Right cardiac atrium (tissue), 5 donors: ENCODE measurements around the gene TMC4. TPM values are rescaled to one million over a fixed set of nuclear protein-coding genes. Genes with fewer than 3 reads are reported as not detected.

Experiments used
- ATAC-seq, 2 donors: fragments of 200-7000 bp; cut with Tn5 transposase; one replicate each; pipeline versions ENCODE4 v1.8.0 to v1.9.1; 2020; ENCODE audit warnings: moderate library complexity in 2 of 2, mild to moderate bottlenecking in 1 of 2
- DNase-seq, 3 donors: peaks; one replicate each; pipeline ENCODE4 v3.0.0-alpha.2; 2020
- H3K27ac ChIP-seq: one replicate; pipeline ENCODE4 v1.5.1; 2013; ENCODE audit warnings: mild to moderate bottlenecking, low read length, control low read depth, moderate library complexity
- H3K27me3 ChIP-seq: one replicate; pipeline ENCODE4 v1.6.1; 2013; ENCODE audit not compliant: control insufficient read depth, insufficient read depth
- H3K4me1 ChIP-seq: one replicate; pipeline ENCODE4 v1.6.1; 2013; ENCODE audit warnings: low read length; ENCODE audit not compliant: control insufficient read depth, insufficient read depth
- H3K4me3 ChIP-seq: one replicate; pipeline ENCODE4 v1.5.1; 2013; ENCODE audit warnings: low read length, control low read depth
- H3K9me3 ChIP-seq: one replicate; pipeline ENCODE4 v1.6.1; 2013; ENCODE audit warnings: low read length; ENCODE audit not compliant: control insufficient read depth
- WGBS: extraction: QIAGEN DNeasy Blood & Tissue Kit; methylation state at CpG from one replicate; pipeline ENCODE4 v1.1.7; 2013; 5-methylcytosine and 5-hydroxymethylcytosine counted together
- intact Hi-C, 4 donors: fragments of 100-400 bp; cut with DNase I; formaldehyde crosslinking; loops; one replicate each; pipeline versions ENCODE4 v1.11.0 to v1.14.0; 2022 to 2023
- polyA plus RNA-seq: library from polyadenylated mRNA; stranded (reverse); fragments of 200-250 nt; gene quantifications from one replicate; pipeline ENCODE4 v1.2.3, GENCODE V29; 2013
- total RNA-seq, 4 donors: library from RNA; stranded (reverse); fragmentation: NEBNext Ultra II Directional; extraction: Animal tissue kit (Norgen Biotek cat#: 25700); gene quantifications; one replicate each; pipeline ENCODE4 v1.2.1, GENCODE V29; 2021
- donor health status: healthy with polysubstance abuse.
- donor health status: DM: no; HTN: yes; CAD: no.
- donor health status: DM: no; HTN: no; CAD: no.
- donor health status: DM: no; HTN: yes; CAD: no; lungs with severe emphysema.
- donor health status: DM: yes; HTN: yes; CAD: no.

TMC4 gene
- total and polyA plus RNA-seq, 5 donors, result 1.0 to 3.8 (median 2.3) TPM

DNA sequence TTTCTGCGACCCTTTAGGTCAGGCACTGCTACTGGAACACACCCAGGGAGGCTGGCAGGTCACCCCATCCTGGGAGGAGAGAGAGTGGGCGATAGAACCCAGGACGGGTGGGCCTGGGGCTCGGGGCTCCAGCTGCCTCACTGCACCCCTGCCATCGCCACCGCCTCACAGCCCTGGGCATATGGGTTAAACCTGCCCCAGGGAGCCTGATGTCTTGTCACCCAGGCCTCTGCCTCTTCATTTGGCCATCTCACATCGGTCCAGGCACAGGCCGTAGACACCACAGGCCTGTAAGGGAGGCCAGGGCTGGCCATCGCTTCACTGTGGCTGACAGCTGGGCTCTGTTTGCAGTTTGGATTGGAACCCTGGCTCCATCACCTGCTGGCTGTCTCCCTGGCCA, 47.2 kb downstream of the TMC4 start:
- DNase-seq (peak in 1 of 3 donors; percentile 32), ATAC-seq (no peak)
- WGBS, result 91% methylated on average over 9 of the region's 9 CpGs
- no peaks in the 10 kb centered on the region for H3K9me3 ChIP-seq
- intact Hi-C loops, result no loop called here
- H3K27me3 ChIP-seq, result no peaks in the 10 kb centered on the region
- no peak overlapping the region for H3K4me3 ChIP-seq
- no peaks in the 10 kb centered on the region for H3K4me1 ChIP-seq
- no peak overlapping the region for H3K27ac ChIP-seq

DNA sequence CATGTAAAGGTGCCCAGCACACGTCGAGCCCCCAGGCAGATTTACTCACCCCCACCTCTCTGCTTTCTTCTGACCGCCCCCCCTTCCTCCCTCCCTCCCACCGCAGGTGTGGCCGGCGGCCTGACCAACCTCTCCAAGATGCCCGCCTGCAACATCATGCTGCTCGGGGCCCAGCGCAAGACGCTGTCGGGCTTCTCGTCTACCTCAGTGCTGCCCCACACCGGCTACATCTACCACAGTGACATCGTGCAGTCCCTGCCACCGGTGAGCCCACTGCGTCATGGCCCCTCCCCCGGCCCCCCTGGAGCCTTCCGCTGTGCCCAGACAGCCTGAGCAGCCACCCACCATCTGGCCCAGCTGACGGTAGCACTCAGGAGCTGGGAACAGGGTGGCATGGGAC, 48.6 kb downstream of the TMC4 start:
- Histone ChIP-seq H3K27ac (no peak overlapping the region), H3K4me1 (no peaks in the 10 kb centered on the region), H3K9me3 (no peaks in the 10 kb centered on the region), H3K27me3 (no peaks in the 10 kb centered on the region), H3K4me3 (no peak overlapping the region)
- intact Hi-C loops, result no loop called here
- ATAC-seq, result no peak
- DNase-seq, result no peak
- WGBS, result 92% methylated on average over 19 of the region's 19 CpGs

DNA sequence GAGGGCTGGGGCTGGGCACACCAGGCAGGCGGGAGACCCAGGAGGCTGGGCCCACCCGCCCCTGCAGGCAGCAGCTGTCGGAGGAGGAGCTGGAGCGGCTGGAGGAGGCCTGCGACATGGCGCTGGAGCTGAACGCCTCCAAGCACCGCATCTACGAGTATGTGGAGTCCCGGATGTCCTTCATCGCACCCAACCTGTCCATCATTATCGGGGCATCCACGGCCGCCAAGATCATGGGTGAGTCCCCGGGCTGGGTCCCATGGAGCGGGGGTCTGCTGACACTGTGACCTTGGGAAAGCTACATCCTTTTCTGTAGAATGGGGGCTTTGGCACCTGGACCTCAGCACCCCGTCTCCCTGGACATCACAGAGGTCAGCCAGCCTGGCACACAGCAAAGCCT, 49.3 kb downstream of the TMC4 start:
- no peaks in the 10 kb centered on the region for H3K27me3 ChIP-seq
- H3K4me1 ChIP-seq, result no peaks in the 10 kb centered on the region
- no peak for ATAC-seq
- intact Hi-C loops, result no loop called here
- H3K4me3 ChIP-seq, result no peak overlapping the region
- DNase-seq, result peak in 1 of 3 donors; percentile 44
- H3K9me3 ChIP-seq, result no peaks in the 10 kb centered on the region
- 95% methylated on average over 17 of the region's 17 CpGs for WGBS
- H3K27ac ChIP-seq, result no peak overlapping the region

DNA sequence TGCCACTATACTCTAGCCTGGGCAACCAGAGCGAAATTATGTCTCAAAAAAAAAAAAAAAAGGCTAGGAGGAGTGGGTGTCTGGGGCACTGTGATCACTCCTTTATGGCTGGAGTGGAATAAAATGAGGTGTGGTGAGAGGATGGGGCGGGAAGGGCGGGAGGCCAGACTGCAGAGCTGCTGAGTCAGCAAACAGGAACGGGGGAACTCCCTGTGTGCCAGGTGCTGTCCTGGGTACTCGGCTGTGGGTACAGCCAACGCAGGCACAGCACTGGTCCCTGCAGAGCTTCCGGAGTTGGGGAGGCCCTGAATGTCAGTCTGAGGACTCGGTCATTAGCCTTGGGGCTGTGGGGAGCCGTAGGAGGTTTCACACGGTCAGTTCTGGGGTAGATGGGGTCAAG, 51.7 kb downstream of the TMC4 start:
- ATAC-seq, result no peak
- no peak overlapping the region for H3K27ac ChIP-seq
- intact Hi-C loops, result no loop called here
- H3K4me3 ChIP-seq, result no peak overlapping the region
- no peaks in the 10 kb centered on the region for H3K9me3 ChIP-seq
- no peaks in the 10 kb centered on the region for H3K4me1 ChIP-seq
- WGBS, result 96% methylated on average over 10 of the region's 10 CpGs
- peak in 1 of 3 donors; percentile 49 for DNase-seq
- no peaks in the 10 kb centered on the region for H3K27me3 ChIP-seq

DNA sequence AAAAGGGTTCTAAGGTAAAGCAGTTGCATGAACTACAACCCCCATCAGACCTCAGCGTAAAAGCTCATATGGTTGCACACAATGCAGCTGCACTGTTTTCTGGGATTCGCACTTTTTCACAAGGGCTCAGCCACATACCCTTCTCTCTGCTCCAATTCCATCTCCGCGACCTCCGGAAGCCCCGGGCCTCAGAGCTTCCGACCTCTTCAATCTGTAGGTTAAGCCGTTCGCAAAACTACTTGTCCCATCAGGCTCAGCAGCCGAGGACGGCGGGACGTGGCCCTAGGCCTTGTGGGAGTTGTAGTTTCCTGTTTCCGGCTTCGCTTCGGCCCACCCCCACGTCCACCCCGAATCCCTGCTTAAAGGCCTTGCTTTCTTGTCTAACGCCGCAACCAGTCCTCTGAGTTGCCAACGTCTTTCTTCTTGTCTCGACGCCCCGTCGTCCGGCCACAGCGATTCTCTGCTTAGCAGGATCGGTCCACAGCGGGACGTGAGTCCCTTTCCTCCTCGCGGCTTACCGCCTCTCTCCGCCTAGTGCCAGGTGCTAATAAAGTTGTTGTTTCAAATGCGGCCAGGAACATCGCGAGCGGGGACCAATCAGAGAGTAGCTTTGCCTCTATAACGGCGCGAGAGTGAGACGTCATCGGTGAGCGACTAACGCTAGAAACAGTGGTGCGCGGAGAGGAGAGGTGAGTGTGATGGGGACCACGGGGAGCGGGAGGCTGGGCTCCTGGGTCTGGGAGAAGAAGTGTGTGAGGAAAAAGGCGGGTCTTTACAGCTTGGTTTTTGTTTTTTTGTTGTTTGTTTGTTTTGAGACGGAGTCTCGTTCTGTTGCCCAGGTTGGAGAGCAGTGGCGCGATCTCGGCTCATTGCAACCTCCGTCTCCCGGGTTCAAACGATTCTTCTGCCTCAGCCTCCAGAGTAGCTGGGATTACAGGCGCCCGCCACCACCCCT, 57.6 kb downstream of the TMC4 start, which contains the start of the genes PRPF31 and TFPT:
Gene PRPF31 (plus strand): TSS at position 646 of the 955 bp plus-strand sequence. CDS start 2,525 bp downstream, outside the sequence.
Gene TFPT (minus strand): TSS at position 549 of the 955 bp plus-strand sequence. CDS start 388 bp downstream, at position 161.
- DNase-seq (peak; percentile 97 to 99 (median 97)), ATAC-seq (peak; percentile 95 to 96)
- Histone ChIP-seq H3K4me1 (peaks cover 6% of the 10 kb centered on the region), H3K4me3 (peak within 1 kb of the TSS; percentile 80), H3K27me3 (no peaks in the 10 kb centered on the region), H3K27ac (peak within 1 kb of the TSS; percentile 98), H3K9me3 (no peaks in the 10 kb centered on the region)
- intact Hi-C loops, result no loop called here
- under 1% methylated on average over 60 of the region's 60 CpGs for WGBS

DNA sequence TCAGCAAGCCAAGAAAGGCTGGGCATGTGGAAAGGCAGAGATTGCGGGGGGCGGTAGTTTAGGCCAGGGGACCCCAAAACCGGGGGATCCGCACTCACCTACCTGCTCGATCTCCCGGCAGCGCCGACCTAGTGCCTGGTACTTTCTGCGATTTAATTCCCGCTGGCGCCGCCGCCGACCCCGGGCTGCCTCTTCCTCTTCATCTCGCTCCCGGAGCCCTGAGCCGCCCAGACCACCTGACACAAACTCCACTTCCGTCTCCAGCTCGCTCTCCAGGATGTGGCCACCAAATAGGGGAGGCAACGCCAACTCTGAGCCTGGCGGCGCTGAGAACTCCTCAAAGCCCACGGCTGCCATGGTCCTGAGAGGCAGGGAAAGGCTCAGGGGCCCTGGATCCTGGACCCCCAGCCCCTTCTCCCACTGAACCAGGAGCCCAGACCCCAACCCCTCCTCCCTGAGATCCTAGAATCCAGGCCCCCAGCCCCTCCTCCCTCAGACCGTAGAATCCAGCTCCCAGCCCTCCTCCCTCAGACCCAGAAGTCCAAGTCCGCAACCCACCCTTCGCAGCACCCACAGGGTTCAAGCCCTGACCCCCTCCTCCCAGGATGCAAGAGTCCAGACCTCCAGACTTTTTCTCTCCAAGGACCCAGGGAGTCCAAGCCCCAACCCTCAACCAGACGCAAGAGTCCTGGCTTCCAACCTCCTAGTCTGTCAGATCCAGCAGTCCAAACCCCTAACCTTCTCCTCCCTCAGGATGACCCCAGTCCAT, 58.4 kb downstream of the TMC4 start:
- no peaks in the 10 kb centered on the region for H3K27me3 ChIP-seq
- peak; percentile 22 to 52 for ATAC-seq
- peaks cover 6% of the 10 kb centered on the region for H3K4me1 ChIP-seq
- 17% methylated on average over 28 of the region's 28 CpGs for WGBS
- no peaks in the 10 kb centered on the region for H3K9me3 ChIP-seq
- H3K27ac ChIP-seq, result no peak overlapping the region
- DNase-seq, result peak in 2 of 3 donors; percentile 67 to 75
- intact Hi-C loops, result no loop called here
- peak overlapping the region; percentile 80 for H3K4me3 ChIP-seq

Other genes starting within 250 kb of the TMC4 start
- under 1 TPM; 0.06 to 0.31 (median 0.20) TPM for gene CACNG8, start 210.2 kb downstream of the TMC4 start, total RNA-seq
- 0.14 TPM for gene CACNG8, start 210.2 kb downstream of the TMC4 start, polyA plus RNA-seq
- not detected for gene CACNG6, start 181.5 kb downstream of the TMC4 start, total RNA-seq
- not detected for gene CACNG6, start 181.5 kb downstream of the TMC4 start, polyA plus RNA-seq
- gene VSTM1, start 109.3 kb downstream of the TMC4 start, total RNA-seq, result not detected
- not detected for gene VSTM1, start 109.3 kb downstream of the TMC4 start, polyA plus RNA-seq
- not detected for gene TARM1, start 91.8 kb downstream of the TMC4 start, total RNA-seq
- not detected for gene TARM1, start 91.8 kb downstream of the TMC4 start, polyA plus RNA-seq
- gene OSCAR, start 72.4 kb downstream of the TMC4 start, total RNA-seq, result 1 to 10 TPM in 2 of 4 donors, under 1 TPM in 2; 0.72 to 1.5 (median 1.1) TPM
- gene OSCAR, start 72.4 kb downstream of the TMC4 start, polyA plus RNA-seq, result 0.45 TPM
- gene NDUFA3, start 70.3 kb downstream of the TMC4 start, total RNA-seq, result 100 to 1,000 TPM; 264 to 472 (median 385) TPM
- 714 TPM for gene NDUFA3, start 70.3 kb downstream of the TMC4 start, polyA plus RNA-seq
- gene TFPT, start 57.5 kb downstream of the TMC4 start, total RNA-seq, result 10 to 100 TPM; 15.8 to 17.4 (median 16.8) TPM
- 19.8 TPM for gene TFPT, start 57.5 kb downstream of the TMC4 start, polyA plus RNA-seq
- 10 to 100 TPM; 41.9 to 52.1 (median 43.7) TPM for gene PRPF31, start 57.4 kb downstream of the TMC4 start, total RNA-seq
- 43.0 TPM for gene PRPF31, start 57.4 kb downstream of the TMC4 start, polyA plus RNA-seq
- 10 to 100 TPM; 20.3 to 26.5 (median 23.3) TPM for gene CNOT3, start 35.4 kb downstream of the TMC4 start, total RNA-seq
- gene CNOT3, start 35.4 kb downstream of the TMC4 start, polyA plus RNA-seq, result 18.2 TPM
- 1 to 10 TPM; 5.3 to 7.6 (median 7.0) TPM for gene LENG1, start 13.4 kb downstream of the TMC4 start, total RNA-seq
- 11.0 TPM for gene LENG1, start 13.4 kb downstream of the TMC4 start, polyA plus RNA-seq
- gene MBOAT7, start 16.4 kb upstream of the TMC4 start, total RNA-seq, result 10 to 100 TPM; 18.9 to 23.6 (median 21.4) TPM
- 16.1 TPM for gene MBOAT7, start 16.4 kb upstream of the TMC4 start, polyA plus RNA-seq
- gene TSEN34, start 18.1 kb upstream of the TMC4 start, total RNA-seq, result 10 to 100 TPM; 17.6 to 22.1 (median 18.3) TPM
- 20.9 TPM for gene TSEN34, start 18.1 kb upstream of the TMC4 start, polyA plus RNA-seq
- gene RPS9, start 27.7 kb upstream of the TMC4 start, total RNA-seq, result 100 to 1,000 TPM; 704 to 879 (median 833) TPM
- 1,572 TPM for gene RPS9, start 27.7 kb upstream of the TMC4 start, polyA plus RNA-seq
- gene LILRB3, start 49.8 kb upstream of the TMC4 start, total RNA-seq, result 1 to 10 TPM; 2.5 to 5.7 (median 4.9) TPM
- gene LILRB3, start 49.8 kb upstream of the TMC4 start, polyA plus RNA-seq, result 0.95 TPM
- gene LILRA6, start 69.6 kb upstream of the TMC4 start, total RNA-seq, result 1 to 10 TPM; 1.9 to 3.9 (median 2.5) TPM
- gene LILRA6, start 69.6 kb upstream of the TMC4 start, polyA plus RNA-seq, result 1.00 TPM
- 10 to 100 TPM; 10.1 to 18.6 (median 12.4) TPM for gene LILRB5, start 84.1 kb upstream of the TMC4 start, total RNA-seq
- 6.0 TPM for gene LILRB5, start 84.1 kb upstream of the TMC4 start, polyA plus RNA-seq
- 1 to 10 TPM; 2.8 to 5.0 (median 4.8) TPM for gene LILRB2, start 108.0 kb upstream of the TMC4 start, total RNA-seq
- 1.9 TPM for gene LILRB2, start 108.0 kb upstream of the TMC4 start, polyA plus RNA-seq
- 1 to 10 TPM; 1.7 to 2.7 (median 2.2) TPM for gene LILRA5, start 140.0 kb upstream of the TMC4 start, total RNA-seq
- gene LILRA5, start 140.0 kb upstream of the TMC4 start, polyA plus RNA-seq, result 0.61 TPM
- gene LILRA4, start 166.0 kb upstream of the TMC4 start, total RNA-seq, result not detected
- gene LILRA4, start 166.0 kb upstream of the TMC4 start, polyA plus RNA-seq, result not detected
- gene LAIR1, start 191.8 kb upstream of the TMC4 start, total RNA-seq, result 1 to 10 TPM; 6.8 to 9.1 (median 8.1) TPM
- gene LAIR1, start 191.8 kb upstream of the TMC4 start, polyA plus RNA-seq, result 2.9 TPM
- gene TTYH1, start 242.3 kb upstream of the TMC4 start, total RNA-seq, result 1 to 10 TPM; 2.4 to 3.0 (median 2.9) TPM
- 3.6 TPM for gene TTYH1, start 242.3 kb upstream of the TMC4 start, polyA plus RNA-seq